Retinal pigment epithelial cell (primary cell): ENCODE measurements around the gene GNG2.

Experiments
- DNase-seq: peaks from one replicate; pipeline ENCODE4 v3.0.0-alpha.2; 2010; ENCODE audit warnings: low read depth
- H3K4me3 ChIP-seq: 2 replicates; pipeline ENCODE4 v1.5.1; 2011; ENCODE audit warnings: mild to moderate bottlenecking, low read length, control low read depth, moderate library complexity
- CTCF ChIP-seq: conservative IDR thresholded peaks from 2 replicates; pipeline ENCODE4 v1.5.1; 2011; ENCODE audit warnings: low read depth, low read length, control low read depth, inconsistent platforms

Gene GNG2

GRCh38 chr14:51938137-51938536 is 77.7 kb downstream of the GNG2 start:
- no peak for DNase-seq
- no peak for TF ChIP-seq CTCF
- no peak overlapping the region for H3K4me3 ChIP-seq

GRCh38 chr14:51938821-51939220 is 78.4 kb downstream of the GNG2 start:
- TF ChIP-seq CTCF = no peak
- no peak for DNase-seq

GRCh38 chr14:51939226-51939625 is 78.8 kb downstream of the GNG2 start:
- TF ChIP-seq CTCF = no peak
- DNase-seq = no peak
- no peak overlapping the region for H3K4me3 ChIP-seq

More at GRCh38 chr14:51938821-51939220, 78.4 kb downstream of the GNG2 start:
- no peak overlapping the region for H3K4me3 ChIP-seq

- H3K4me3 ChIP-seq = no peak overlapping the region
- no peak for DNase-seq
- TF ChIP-seq CTCF = no peak
Observed at GRCh38 chr14:51939755-51940301, 79.4 kb downstream of the GNG2 start.

- no peak overlapping the region for H3K4me3 ChIP-seq
- TF ChIP-seq CTCF = no peak
- DNase-seq = no peak
Observed at GRCh38 chr14:51942971-51943370, 82.6 kb downstream of the GNG2 start.

- no peak overlapping the region for H3K4me3 ChIP-seq
- no peak for TF ChIP-seq CTCF
- DNase-seq = no peak
Observed at GRCh38 chr14:51950007-51950406, 89.6 kb downstream of the GNG2 start.

- no peak for TF ChIP-seq CTCF
- no peak for DNase-seq
- no peak overlapping the region for H3K4me3 ChIP-seq
Observed at GRCh38 chr14:51951656-51952055, 91.2 kb downstream of the GNG2 start.
